GM18867 (cell line): ENCODE data around the gene NOL4.
"Not testable (repeated sequence)": the region's sequence is repeated elsewhere in the genome, so short reads cannot be mapped to it uniquely, and the experiment has no call there.

Source experiments
- ATAC-seq: cut with Tn5 transposase; IDR thresholded peaks from one replicate; pipeline ENCODE4 v1.9.1; 2021; ENCODE audit warnings: mild to moderate bottlenecking, moderate library complexity; ENCODE audit not compliant: unreplicated experiment

The NOL4 gene

GRCh38 chr18:34224423-34225217 is at the start of gene NOL4:
NOL4 (minus strand) TSS chr18:34224913; CDS start chr18:34223253, 1,660 bp downstream.
- no peak for ATAC-seq

- not testable (repeated sequence) for ATAC-seq
Observed at GRCh38 chr18:34266029-34266428, 41.3 kb upstream of the NOL4 start.

GRCh38 chr18:34261865-34262780 is 37.4 kb upstream of the NOL4 start:
- no peak for ATAC-seq

DNA sequence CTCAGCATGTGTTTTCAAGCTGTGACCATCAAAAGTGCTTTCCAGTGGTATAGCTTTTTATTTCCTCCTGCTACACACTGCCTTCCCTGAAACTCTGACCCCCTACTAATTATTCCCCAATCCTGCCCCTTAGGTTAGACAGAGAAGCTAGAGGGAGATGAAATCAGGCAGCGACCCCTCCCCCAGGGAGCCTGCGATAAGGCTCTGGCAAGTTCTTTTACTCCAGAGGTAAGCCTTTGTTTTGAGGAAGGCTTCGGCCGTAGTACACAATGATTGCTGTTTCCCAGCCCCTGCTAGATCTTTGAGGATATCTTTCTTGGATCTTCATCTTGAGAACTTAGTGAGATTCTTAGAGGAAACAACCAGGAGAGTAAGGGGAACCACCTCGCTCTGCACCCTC is 33.5 kb upstream of the NOL4 start:
- no peak for ATAC-seq

GRCh38 chr18:34251919-34252318 is 27.2 kb upstream of the NOL4 start:
- ATAC-seq = no peak

DNA sequence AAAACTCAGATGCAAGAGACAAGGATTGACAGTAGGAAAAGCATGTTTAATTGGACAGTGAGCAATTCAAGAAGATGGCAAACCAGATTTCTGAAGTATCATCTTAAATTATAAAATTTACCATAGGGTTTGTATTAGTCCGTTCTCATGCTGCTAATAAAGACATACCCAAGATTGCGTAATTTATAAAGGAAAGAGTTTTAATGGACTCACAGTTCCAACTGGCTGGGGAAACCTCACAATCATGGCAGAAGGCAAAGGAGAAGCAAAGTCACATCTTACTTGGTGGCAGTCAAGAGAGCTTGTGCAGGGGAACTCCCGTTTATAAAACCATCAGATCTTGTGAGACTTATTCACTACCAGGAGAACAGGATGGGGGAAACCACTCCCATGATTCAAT is 24.0 kb upstream of the NOL4 start:
- no peak for ATAC-seq

GRCh38 chr18:34242739-34243138 is 18.0 kb upstream of the NOL4 start:
- no peak for ATAC-seq

GRCh38 chr18:34233781-34234388 is 9.2 kb upstream of the NOL4 start:
- ATAC-seq = not testable (repeated sequence)

DNA sequence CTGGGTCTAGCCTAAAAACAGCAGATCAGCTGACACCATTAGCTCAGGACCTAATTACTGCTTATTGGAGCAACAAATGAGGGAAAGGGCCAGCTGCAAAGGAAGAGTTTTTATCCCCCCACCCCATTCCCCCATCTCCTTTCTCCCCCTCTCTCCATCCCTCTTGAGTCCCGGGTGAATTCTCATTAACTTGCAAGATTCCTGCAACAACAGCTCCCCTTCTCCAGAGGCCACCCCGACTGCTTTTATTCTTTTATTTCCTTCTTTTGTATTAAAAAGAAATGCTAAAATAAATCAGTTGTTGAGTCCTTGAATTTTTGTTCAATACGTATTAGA is 473 bp upstream of the NOL4 start:
- no peak for ATAC-seq

DNA sequence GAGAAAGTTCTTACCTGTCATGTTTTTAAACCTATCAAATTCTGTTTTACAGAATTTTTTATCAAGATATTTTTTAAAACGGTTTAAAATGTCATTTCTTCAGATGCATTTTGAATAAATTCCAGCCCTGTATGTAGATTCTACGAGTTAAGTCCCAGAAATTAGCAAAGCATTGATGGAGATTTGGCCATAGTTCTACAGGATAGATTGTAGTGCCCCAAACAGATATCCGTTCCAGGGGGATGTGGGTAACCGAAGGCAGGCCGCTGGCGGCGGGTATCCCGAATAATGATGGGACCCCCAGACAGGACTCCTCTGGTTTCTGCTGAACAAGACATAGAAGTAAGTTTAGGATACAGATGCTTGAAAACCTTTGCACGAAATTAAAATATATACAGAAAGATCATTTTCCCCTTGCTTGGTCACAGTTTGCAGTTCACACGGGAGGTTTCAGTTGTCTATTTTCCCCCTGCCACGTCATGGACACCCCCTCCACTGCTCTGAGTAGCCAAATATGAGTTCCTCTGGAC is 755 bp downstream of the NOL4 start:
- no peak for ATAC-seq

DNA sequence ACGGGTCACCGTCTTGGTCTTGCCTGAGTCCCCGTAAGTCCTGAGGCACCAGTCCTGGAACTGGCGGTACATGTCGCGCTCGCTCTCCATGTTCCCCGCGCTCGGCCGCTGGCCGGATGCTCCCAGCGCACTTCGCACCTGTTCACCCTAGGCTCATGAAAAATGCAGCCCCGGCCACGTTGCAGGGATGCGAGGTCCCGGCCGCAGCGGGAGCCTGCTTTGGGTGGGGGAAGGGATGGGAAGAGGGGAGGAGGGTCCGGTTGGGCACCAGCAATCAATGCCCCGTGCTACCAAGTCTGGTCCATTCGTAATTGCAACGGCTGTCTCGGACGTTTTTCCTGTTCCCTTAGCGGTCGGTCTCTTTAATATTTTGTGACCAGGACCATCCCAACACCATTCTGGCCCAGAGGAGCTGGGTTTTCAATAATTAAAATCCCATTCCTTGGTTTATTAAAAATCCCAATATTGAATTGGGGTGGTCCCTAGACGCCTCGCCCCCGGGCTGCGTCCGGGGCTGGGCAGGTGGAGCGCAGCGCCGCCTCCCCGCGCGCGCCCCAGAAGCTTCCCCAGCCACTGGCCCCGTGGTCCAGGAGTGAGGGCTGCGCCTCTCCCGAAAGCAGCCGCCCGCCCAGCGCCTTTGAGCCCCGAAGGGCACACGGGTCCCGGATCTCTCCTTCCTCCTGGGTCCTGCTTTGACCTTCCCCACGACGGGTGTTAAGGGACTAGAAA is 1.4 kb downstream of the NOL4 start:
- no peak for ATAC-seq

DNA sequence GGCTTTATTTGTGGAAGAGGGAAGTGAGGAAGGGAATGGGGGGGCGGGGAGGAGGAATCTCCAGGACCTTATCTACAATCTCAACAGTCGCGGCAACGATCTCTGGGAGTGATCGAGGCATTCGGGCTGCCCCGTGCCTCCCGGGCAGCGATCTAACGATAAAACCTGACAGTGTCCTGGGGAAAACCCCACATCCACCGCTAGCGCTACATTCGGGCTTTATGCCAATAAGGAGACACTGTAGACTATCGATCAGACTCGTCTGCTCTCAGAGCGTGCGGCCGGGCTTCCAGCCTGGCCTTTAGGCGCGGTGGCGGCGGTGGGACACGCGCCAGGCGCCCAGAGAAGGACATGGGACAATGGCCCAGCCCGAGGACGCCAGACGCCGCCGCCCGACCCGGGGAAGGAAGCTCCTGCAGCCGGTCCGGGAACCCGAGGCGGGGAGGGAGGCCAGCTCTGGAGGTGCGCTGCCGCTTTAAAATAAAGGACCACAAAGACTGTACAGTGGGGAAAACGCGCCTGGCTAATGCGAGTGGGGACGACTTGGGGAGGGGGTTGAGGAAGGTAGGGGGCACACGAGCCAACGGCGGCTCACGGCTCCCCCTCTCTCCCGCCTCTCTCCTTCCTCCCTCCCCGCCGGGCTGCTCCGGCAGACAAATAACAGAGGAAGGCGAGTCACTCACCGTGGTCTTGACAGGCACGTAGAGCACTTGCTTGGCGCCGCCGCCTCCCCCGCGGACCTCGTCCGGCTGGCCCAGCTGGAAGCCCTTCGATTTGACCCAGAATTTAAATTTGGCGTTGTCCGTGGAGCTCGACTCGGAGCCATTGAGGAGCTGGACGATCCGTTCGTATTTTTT is 2.2 kb downstream of the NOL4 start:
- no peak for ATAC-seq

- no peak for ATAC-seq
Observed at GRCh38 chr18:34221971-34222306, 2.8 kb downstream of the NOL4 start.

DNA sequence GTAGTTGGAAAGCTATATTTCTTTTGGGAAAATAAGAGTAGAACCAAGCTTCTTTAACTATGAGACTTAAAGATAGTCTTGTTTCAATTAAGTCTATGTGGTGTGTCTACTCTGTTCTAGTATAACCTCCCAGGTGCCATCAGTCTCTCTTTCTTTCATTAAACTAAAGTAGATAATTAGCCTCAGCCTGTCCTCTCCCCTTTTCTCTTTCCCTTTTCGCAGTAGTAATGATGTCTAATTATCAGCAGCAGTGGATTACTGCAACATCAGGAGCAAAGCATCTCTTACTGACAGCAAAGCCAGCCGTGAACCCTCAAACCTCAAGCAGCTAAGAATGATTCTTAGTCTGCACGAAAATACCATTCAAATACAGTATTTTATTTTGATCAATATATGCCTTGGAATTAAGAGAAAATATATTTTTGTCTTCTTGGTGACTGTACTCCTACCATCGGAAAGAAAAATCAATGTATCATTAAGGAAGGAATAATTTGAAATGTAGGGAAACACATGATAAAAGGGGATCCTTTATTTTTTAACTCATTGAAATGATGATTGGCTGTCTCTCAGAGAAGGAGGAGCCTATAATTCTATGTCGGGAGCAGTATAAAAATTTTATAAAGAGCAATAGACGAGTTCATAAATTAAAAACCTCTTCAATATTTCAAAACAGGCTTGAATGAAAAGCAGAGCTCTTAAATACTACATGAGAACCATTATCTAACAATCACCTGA is 4.5 kb downstream of the NOL4 start:
- ATAC-seq = no peak

DNA sequence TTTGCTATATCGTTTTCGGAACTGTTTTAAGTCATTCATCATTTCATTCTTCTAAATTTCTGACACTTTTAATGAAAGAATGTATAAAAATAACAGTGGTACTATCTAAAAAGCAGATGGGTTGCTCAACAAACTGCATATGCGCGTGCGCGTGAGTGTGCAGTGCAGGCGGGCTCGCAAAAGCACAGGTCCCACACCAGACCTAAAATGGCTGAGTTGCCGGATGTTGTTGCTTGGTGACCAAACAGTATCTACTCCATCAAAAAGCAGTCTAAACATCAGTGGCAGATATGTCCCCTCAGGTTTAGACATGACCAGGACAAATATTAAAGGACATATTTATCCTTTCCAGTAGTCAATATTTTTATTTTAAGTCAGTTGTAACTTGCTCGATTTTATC is 5.1 kb downstream of the NOL4 start:
- no peak for ATAC-seq

GRCh38 chr18:34212511-34212910 is 12.2 kb downstream of the NOL4 start:
- ATAC-seq = no peak

DNA sequence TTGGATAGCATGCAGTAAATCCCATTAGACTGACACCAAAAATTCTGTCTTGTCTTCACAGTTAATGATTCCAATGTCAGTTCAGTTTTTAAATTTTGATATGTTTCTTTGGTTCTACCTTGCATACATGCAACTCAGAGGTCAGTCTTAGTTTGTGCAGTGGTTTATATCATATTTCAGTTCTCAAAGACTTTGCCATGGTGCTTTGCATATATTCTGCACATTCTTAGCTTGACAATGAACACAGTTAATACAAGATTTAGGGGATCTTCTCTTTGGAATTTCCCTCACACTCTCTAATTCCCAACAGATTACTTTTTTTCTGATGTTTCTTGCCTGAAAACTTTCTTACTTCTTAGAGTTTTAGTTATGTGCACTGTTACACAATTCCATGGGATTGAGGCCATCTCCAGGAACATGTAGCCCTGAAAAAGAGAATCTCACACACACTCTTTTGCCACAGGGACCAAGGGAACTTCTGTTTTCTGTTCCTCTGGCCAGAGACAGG is 17.3 kb downstream of the NOL4 start:
- ATAC-seq = no peak

DNA sequence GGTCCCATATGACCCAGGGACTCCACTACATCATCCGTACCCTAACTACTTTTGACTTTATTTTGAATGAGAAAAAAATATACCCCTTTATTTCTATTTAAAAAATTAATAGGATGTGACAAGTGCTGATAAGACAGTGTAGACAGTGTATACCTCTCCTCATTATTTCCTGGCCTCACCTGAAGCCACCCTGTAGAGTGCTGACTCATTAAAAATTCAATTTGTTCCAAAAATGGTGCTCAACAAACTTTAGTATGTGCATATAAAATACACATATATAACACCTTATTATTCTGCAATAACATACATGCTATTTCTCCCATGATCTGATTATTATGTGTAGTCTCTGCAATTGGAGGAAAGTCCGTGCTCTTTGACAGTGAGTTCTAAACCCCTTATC is 20.8 kb downstream of the NOL4 start:
- no peak for ATAC-seq

DNA sequence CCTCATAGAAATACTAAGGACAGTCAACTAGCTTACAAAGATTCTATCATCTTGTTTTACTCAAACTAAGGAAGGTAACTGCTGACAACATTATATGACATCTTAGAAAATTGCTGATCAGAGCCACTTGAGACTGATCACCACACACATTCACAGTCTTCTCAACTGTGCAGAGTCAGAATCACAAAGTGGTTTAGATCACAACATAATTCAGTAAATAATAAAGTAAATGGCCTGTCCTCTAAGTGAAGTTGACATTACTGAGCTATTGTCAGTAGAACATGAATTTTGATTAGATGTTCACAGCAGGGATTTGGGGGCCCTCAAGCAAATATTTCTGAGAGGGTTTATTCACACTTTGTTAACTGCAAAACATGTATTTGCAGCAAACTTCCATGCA is 28.5 kb downstream of the NOL4 start:
- no peak for ATAC-seq
